ENCODE results near the gene C21orf91.

- TF ChIP-seq EZH2 (IDR thresholded peaks at IDR 0.05; ENCODE audit: insufficient read depth, poor library complexity, severe bottlenecking): no peak
- no peak for TF ChIP-seq EZH2phosphoT487 (IDR thresholded peaks at IDR 0.05; ENCODE audit: insufficient read depth, low read depth)
Measured at GRCh38 chr21:17781524-17781923, 37.6 kb downstream of the C21orf91 start.

Measured in GM23248 (cell line).